ENCODE results near the gene GRB14.

GRB14 gene

GRCh38 chr2:164522561-164522981, 98.7 kb downstream of the GRB14 start:
- H3K4me3 ChIP-seq (ENCODE audit: low read length) = no peak overlapping the region
- DNase-seq (ENCODE audit: low read depth) = no peak
- TF ChIP-seq, protein P1, sequence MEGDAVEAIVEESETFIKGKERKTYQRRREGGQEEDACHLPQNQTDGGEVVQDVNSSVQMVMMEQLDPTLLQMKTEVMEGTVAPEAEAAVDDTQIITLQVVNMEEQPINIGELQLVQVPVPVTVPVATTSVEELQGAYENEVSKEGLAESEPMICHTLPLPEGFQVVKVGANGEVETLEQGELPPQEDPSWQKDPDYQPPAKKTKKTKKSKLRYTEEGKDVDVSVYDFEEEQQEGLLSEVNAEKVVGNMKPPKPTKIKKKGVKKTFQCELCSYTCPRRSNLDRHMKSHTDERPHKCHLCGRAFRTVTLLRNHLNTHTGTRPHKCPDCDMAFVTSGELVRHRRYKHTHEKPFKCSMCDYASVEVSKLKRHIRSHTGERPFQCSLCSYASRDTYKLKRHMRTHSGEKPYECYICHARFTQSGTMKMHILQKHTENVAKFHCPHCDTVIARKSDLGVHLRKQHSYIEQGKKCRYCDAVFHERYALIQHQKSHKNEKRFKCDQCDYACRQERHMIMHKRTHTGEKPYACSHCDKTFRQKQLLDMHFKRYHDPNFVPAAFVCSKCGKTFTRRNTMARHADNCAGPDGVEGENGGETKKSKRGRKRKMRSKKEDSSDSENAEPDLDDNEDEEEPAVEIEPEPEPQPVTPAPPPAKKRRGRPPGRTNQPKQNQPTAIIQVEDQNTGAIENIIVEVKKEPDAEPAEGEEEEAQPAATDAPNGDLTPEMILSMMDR (conservative IDR thresholded peaks at IDR 0.05; ENCODE audit: low read depth, low read length) = no peak

DNA sequence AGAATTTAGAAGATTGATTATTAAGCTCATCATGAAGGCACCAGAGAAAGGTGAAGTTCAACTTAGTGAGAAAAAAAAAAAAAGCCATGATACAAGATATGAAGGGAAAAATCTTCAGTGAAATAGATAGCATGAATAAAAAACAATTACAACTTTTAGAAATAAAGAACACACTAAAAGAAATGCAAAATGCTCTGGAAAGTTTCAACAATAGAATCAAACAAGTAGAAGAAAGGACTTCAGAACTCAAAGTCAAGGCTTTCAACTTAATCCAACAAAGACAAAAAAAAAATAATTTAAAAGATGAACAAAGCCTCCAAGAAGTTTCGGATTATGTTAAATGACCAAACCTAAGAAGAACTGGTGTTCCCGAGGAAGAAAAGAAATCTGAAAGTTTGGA, 105.5 kb downstream of the GRB14 start:
- DNase-seq (ENCODE audit: low read depth) = no peak
- H3K4me3 ChIP-seq (ENCODE audit: low read length) = no peak overlapping the region
- TF ChIP-seq, protein P1 (conservative IDR thresholded peaks at IDR 0.05; ENCODE audit: low read depth, low read length) = no peak

- H3K4me3 ChIP-seq (ENCODE audit: low read length) = no peak overlapping the region
- TF ChIP-seq, protein P1 (conservative IDR thresholded peaks at IDR 0.05; ENCODE audit: low read depth, low read length) = no peak
- DNase-seq (ENCODE audit: low read depth) = no peak
Observed at GRCh38 chr2:164515030-164515429, 106.3 kb downstream of the GRB14 start.

- DNase-seq (ENCODE audit: low read depth) = no peak
- TF ChIP-seq, protein P1 (conservative IDR thresholded peaks at IDR 0.05; ENCODE audit: low read depth, low read length) = no peak
- H3K4me3 ChIP-seq (ENCODE audit: low read length) = no peak overlapping the region
Observed at GRCh38 chr2:164514491-164514890, 106.8 kb downstream of the GRB14 start.

DNA sequence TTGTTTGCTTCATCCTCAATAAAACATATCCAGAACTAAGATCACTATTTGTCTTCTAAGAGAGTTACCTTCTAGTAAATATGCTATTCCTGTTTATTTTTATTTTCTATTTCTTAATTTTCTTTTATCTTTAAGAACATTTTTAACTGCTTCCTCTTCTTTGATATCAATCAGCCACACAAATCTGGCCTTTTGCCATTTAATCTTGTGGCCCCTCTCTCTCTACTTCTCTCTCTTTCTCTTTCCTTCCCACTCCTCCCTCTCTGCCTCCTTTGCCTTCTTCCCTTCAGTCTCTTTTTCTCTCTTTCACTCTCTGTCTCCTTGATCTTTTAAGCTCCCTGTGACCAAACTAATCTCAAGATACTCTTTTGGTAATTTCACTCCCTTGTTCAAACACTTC, 108.4 kb downstream of the GRB14 start:
- no peak for DNase-seq (ENCODE audit: low read depth)
- TF ChIP-seq, protein P1 (conservative IDR thresholded peaks at IDR 0.05; ENCODE audit: low read depth, low read length) = no peak
- H3K4me3 ChIP-seq (ENCODE audit: low read length) = no peak overlapping the region

- DNase-seq (ENCODE audit: low read depth) = no peak
Observed at GRCh38 chr2:164511738-164512137, 109.5 kb downstream of the GRB14 start.

GRCh38 chr2:164510895-164511294, 110.4 kb downstream of the GRB14 start:
- DNase-seq (ENCODE audit: low read depth) = no peak
- TF ChIP-seq, protein P1 (conservative IDR thresholded peaks at IDR 0.05; ENCODE audit: low read depth, low read length) = no peak
- no peak overlapping the region for H3K4me3 ChIP-seq (ENCODE audit: low read length)

More at GRCh38 chr2:164511738-164512137, 109.5 kb downstream of the GRB14 start:
- TF ChIP-seq, protein P1 (conservative IDR thresholded peaks at IDR 0.05; ENCODE audit: low read depth, low read length) = no peak
- H3K4me3 ChIP-seq (ENCODE audit: low read length) = no peak overlapping the region

All from retinal pigment epithelial cell (primary cell).